ENCODE results near the gene RAPGEF4.

DNA sequence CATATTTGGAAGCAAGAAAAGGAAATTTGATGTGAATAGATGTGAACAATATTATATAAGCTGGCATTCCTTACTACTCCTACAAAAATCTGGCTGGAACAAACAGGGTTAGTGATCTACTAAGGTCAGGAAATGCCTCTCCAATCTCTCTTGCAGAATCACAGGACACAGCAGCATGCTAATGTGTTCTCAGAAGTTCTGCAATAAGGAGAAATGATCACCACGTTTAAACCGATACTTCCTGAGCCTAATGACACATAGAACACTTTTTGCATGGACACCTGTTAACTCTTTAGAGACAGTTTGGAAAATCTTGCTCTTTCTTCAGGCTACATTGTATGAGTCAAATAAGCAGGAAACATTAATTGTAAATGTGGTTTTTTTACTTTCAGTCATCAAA, 250.4 kb downstream of the RAPGEF4 start:
- TF ChIP-seq, protein P1, sequence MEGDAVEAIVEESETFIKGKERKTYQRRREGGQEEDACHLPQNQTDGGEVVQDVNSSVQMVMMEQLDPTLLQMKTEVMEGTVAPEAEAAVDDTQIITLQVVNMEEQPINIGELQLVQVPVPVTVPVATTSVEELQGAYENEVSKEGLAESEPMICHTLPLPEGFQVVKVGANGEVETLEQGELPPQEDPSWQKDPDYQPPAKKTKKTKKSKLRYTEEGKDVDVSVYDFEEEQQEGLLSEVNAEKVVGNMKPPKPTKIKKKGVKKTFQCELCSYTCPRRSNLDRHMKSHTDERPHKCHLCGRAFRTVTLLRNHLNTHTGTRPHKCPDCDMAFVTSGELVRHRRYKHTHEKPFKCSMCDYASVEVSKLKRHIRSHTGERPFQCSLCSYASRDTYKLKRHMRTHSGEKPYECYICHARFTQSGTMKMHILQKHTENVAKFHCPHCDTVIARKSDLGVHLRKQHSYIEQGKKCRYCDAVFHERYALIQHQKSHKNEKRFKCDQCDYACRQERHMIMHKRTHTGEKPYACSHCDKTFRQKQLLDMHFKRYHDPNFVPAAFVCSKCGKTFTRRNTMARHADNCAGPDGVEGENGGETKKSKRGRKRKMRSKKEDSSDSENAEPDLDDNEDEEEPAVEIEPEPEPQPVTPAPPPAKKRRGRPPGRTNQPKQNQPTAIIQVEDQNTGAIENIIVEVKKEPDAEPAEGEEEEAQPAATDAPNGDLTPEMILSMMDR (IDR thresholded peaks at IDR 0.05 in 2 of 3, conservative IDR thresholded peaks at IDR 0.05 in 1 of 3; ENCODE audit: borderline replicate concordance in 1 of 3, insufficient read depth in 1 of 3, low read depth in 2 of 3, low read length in 2 of 3) = no peak
- TF ChIP-seq EZH2 (IDR thresholded peaks at IDR 0.05) (no peak), POLR2A (IDR thresholded peaks at IDR 0.05; ENCODE audit: borderline replicate concordance, extremely low read depth, insufficient read depth, insufficient read length) (no peak), SP1 (IDR thresholded peaks at IDR 0.05; ENCODE audit: low read depth) (no peak), SIN3A (IDR thresholded peaks at IDR 0.05; ENCODE audit: low read depth) (no peak), TCF7L2 (IDR thresholded peaks at IDR 0.05; ENCODE audit: borderline replicate concordance, extremely low read depth, insufficient read depth, insufficient read length) (no peak), ZNF274 (IDR thresholded peaks at IDR 0.05; ENCODE audit: low read depth, low read length) (no peak), RAD21 (IDR thresholded peaks at IDR 0.05; ENCODE audit: low read depth) (no peak), JUND (IDR thresholded peaks at IDR 0.05) (no peak), YY1 (IDR thresholded peaks at IDR 0.05; ENCODE audit: extremely low read depth, insufficient replicate concordance, low read depth, low read length) (no peak), POLR2AphosphoS5 (IDR thresholded peaks at IDR 0.05; ENCODE audit: low read depth, low read length) (no peak)
- TF ChIP-seq, protein P2, sequence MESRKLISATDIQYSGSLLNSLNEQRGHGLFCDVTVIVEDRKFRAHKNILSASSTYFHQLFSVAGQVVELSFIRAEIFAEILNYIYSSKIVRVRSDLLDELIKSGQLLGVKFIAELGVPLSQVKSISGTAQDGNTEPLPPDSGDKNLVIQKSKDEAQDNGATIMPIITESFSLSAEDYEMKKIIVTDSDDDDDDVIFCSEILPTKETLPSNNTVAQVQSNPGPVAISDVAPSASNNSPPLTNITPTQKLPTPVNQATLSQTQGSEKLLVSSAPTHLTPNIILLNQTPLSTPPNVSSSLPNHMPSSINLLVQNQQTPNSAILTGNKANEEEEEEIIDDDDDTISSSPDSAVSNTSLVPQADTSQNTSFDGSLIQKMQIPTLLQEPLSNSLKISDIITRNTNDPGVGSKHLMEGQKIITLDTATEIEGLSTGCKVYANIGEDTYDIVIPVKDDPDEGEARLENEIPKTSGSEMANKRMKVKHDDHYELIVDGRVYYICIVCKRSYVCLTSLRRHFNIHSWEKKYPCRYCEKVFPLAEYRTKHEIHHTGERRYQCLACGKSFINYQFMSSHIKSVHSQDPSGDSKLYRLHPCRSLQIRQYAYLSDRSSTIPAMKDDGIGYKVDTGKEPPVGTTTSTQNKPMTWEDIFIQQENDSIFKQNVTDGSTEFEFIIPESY (IDR thresholded peaks at IDR 0.05; ENCODE audit: extremely low read depth, insufficient replicate concordance, low read length) = no peak
